Measurements from ENCODE around the gene TSHR.

GRCh38 chr14:81067156-81067555, 111.7 kb downstream of the TSHR start:
- TF ChIP-seq HNF1A (IDR thresholded peaks at IDR 0.05; ENCODE audit: low read depth) = no peak
- no peak for TF ChIP-seq HNF1A (CRISPR knock-in tag; IDR thresholded peaks at IDR 0.05; ENCODE audit: borderline replicate concordance)
- TF ChIP-seq NFE2L1 (CRISPR knock-in tag; IDR thresholded peaks at IDR 0.05; ENCODE audit: borderline replicate concordance) = no peak
- TF ChIP-seq HHEX (CRISPR knock-in tag; IDR thresholded peaks at IDR 0.05) = no peak
- no peak for TF ChIP-seq REST (IDR thresholded peaks at IDR 0.05; ENCODE audit: borderline replicate concordance in 1 of 2, low read depth in 1 of 2, low read length in 2 of 2)
- no peak for TF ChIP-seq ELF4 (CRISPR knock-in tag; IDR thresholded peaks at IDR 0.05; ENCODE audit: borderline replicate concordance)
- TF ChIP-seq DPF2 (CRISPR knock-in tag; IDR thresholded peaks at IDR 0.05; ENCODE audit: borderline replicate concordance, low read depth) = no peak
- no peak for TF ChIP-seq ZBTB1 (CRISPR knock-in tag; IDR thresholded peaks at IDR 0.05; ENCODE audit: borderline replicate concordance)
- no peak for TF ChIP-seq ZNF18 (CRISPR knock-in tag; IDR thresholded peaks at IDR 0.05; ENCODE audit: insufficient replicate concordance)
- TF ChIP-seq JUNB (CRISPR knock-in tag; IDR thresholded peaks at IDR 0.05; ENCODE audit: borderline replicate concordance) = no peak
- no peak for TF ChIP-seq USF2 (IDR thresholded peaks at IDR 0.05; ENCODE audit: low read depth, low read length)
- TF ChIP-seq USF2 (CRISPR knock-in tag; IDR thresholded peaks at IDR 0.05; ENCODE audit: borderline replicate concordance) = no peak

Measured in HepG2 (cell line).